WTC11 (cell line): ENCODE results near the gene ARFGAP2. TPM values are rescaled to one million over a fixed set of nuclear protein-coding genes. Genes with fewer than 3 reads are reported as not detected.

Experiments
- ATAC-seq: fragments of 200-7000 bp; cut with Tn5 transposase; 2 replicates; pipeline ENCODE4 v1.10.0; 2021; ENCODE audit warnings: mild to moderate bottlenecking, moderate library complexity
- CTCF ChIA-PET: fragments of 300-600 bp; sonication (Branson Sonifier 250); formaldehyde crosslinking; loops from one replicate; lab custom pipeline; 2021; ENCODE audit warnings: antibody characterized with exemption; lab: Charles Lee
- POLR2A ChIA-PET: fragments of 350-600 bp; sonication (Branson Sonifier 250); formaldehyde crosslinking; loops from one replicate; lab custom pipeline; 2021; ENCODE audit warnings: antibody characterized with exemption; lab: Charles Lee
- DNase-seq: peaks from one replicate; pipeline ENCODE4 v3.0.0; 2021; ENCODE audit warnings: low spot score
- H3K27ac Mint-ChIP-seq: 2 replicates; pipeline ENCODE4 v1.8.0; 2021; ENCODE audit warnings: mixed read lengths
- H3K27me3 Mint-ChIP-seq: 2 replicates; pipeline ENCODE4 v1.8.0; 2021; ENCODE audit warnings: low read depth, mild to moderate bottlenecking, moderate library complexity, mixed read lengths
- H3K36me3 Mint-ChIP-seq: 2 replicates; pipeline ENCODE4 v1.8.0; 2021; ENCODE audit warnings: mixed read lengths
- H3K4me1 Mint-ChIP-seq: 2 replicates; pipeline ENCODE4 v1.8.0; 2022; ENCODE audit warnings: mixed read lengths
- H3K4me3 Mint-ChIP-seq: 2 replicates; pipeline ENCODE4 v1.8.0; 2021; ENCODE audit warnings: mild to moderate bottlenecking, moderate library complexity, mixed read lengths
- H3K9me3 Mint-ChIP-seq: 2 replicates; pipeline ENCODE4 v1.8.0; 2021; ENCODE audit warnings: mixed read lengths
- ATF1 ChIP-seq: sonication (generic); formaldehyde crosslinking; IDR thresholded peaks from 2 replicates; pipeline ENCODE4 v1.8.1; 2023; ENCODE audit warnings: mild to moderate bottlenecking, moderate library complexity, missing genetic modification reagents
- ATF6 ChIP-seq: sonication (generic); formaldehyde crosslinking; IDR thresholded peaks from 2 replicates; pipeline ENCODE4 v1.8.1; 2023; ENCODE audit warnings: mild to moderate bottlenecking, missing genetic modification reagents
- CBFB ChIP-seq: sonication (generic); formaldehyde crosslinking; IDR thresholded peaks from 2 replicates; pipeline ENCODE4 v1.8.1; 2022; ENCODE audit warnings: mild to moderate bottlenecking, low read depth, missing genetic modification reagents
- E2F1 ChIP-seq: sonication (generic); formaldehyde crosslinking; IDR thresholded peaks from 2 replicates; pipeline ENCODE4 v1.8.0; 2022; ENCODE audit warnings: mild to moderate bottlenecking, missing genetic modification reagents
- FOXK1 ChIP-seq: sonication (generic); formaldehyde crosslinking; IDR thresholded peaks from 2 replicates; pipeline ENCODE4 v1.8.0; 2022; ENCODE audit warnings: mild to moderate bottlenecking, moderate library complexity, missing genetic modification reagents
- FOXP4 ChIP-seq: sonication (generic); formaldehyde crosslinking; IDR thresholded peaks from 2 replicates; pipeline ENCODE4 v1.8.0; 2022; ENCODE audit warnings: mild to moderate bottlenecking, missing genetic modification reagents
- GABPB1 ChIP-seq: sonication (generic); formaldehyde crosslinking; IDR thresholded peaks from 2 replicates; pipeline ENCODE4 v1.8.1; 2023; ENCODE audit warnings: mild to moderate bottlenecking, missing genetic modification reagents
- NFE2L1 ChIP-seq: sonication (generic); formaldehyde crosslinking; IDR thresholded peaks from 2 replicates; pipeline ENCODE4 v1.8.1; 2023; ENCODE audit warnings: missing genetic modification reagents
- RORB ChIP-seq: fragments of 250-450 bp; sonication (Bioruptor Pico); IDR thresholded peaks from 2 replicates; pipeline ENCODE4 v1.9.0; 2021; ENCODE audit warnings: mild to moderate bottlenecking
- SMAD4 ChIP-seq: sonication (generic); formaldehyde crosslinking; IDR thresholded peaks from 2 replicates; pipeline ENCODE4 v1.8.0; 2022; ENCODE audit warnings: mild to moderate bottlenecking, missing genetic modification reagents
- STAT6 ChIP-seq: sonication (generic); formaldehyde crosslinking; conservative IDR thresholded peaks from 2 replicates; pipeline ENCODE4 v1.8.1; 2023; ENCODE audit warnings: mild to moderate bottlenecking, low read depth, missing genetic modification reagents, moderate library complexity
- TEAD4 ChIP-seq: sonication (generic); formaldehyde crosslinking; IDR thresholded peaks from 2 replicates; pipeline ENCODE4 v1.8.0; 2022; ENCODE audit warnings: mild to moderate bottlenecking, missing genetic modification reagents
- ZBTB21 ChIP-seq: sonication (generic); formaldehyde crosslinking; IDR thresholded peaks from 2 replicates; pipeline ENCODE4 v1.8.1; 2023; ENCODE audit warnings: mild to moderate bottlenecking, missing genetic modification reagents, borderline replicate concordance
- ZMAT4 ChIP-seq: fragments of 250-450 bp; sonication (Bioruptor Pico); IDR thresholded peaks from 2 replicates; pipeline ENCODE4 v1.9.0; 2021; ENCODE audit warnings: mild to moderate bottlenecking
- ZNF138 ChIP-seq: sonication (generic); formaldehyde crosslinking; conservative IDR thresholded peaks from 2 replicates; pipeline ENCODE4 v1.8.1; 2022; ENCODE audit warnings: mild to moderate bottlenecking, moderate library complexity, missing genetic modification reagents
- ZNF219 ChIP-seq: sonication (generic); formaldehyde crosslinking; IDR thresholded peaks from 2 replicates; pipeline ENCODE4 v1.8.0; 2023; ENCODE audit warnings: missing genetic modification reagents, mild to moderate bottlenecking, borderline replicate concordance
- ZNF232 ChIP-seq: sonication (generic); formaldehyde crosslinking; IDR thresholded peaks from 2 replicates; pipeline ENCODE4 v1.8.0; 2022; ENCODE audit warnings: mild to moderate bottlenecking, missing genetic modification reagents
- ZNF396 ChIP-seq: fragments of 250-450 bp; sonication (Bioruptor Pico); IDR thresholded peaks from 2 replicates; pipeline ENCODE4 v1.8.0; 2021; ENCODE audit warnings: mild to moderate bottlenecking, moderate library complexity, borderline replicate concordance
- ZNF512 ChIP-seq: sonication (generic); formaldehyde crosslinking; IDR thresholded peaks from 2 replicates; pipeline ENCODE4 v1.8.1; 2022; ENCODE audit warnings: missing genetic modification reagents, borderline replicate concordance
- ZNF671 ChIP-seq: fragments of 250-450 bp; sonication (Bioruptor Pico); IDR thresholded peaks from 2 replicates; pipeline ENCODE4 v1.8.0; 2021; ENCODE audit warnings: mild to moderate bottlenecking
- total RNA-seq: library from RNA; stranded (reverse); gene quantifications from 3 replicates; pipeline ENCODE4 v1.2.3, GENCODE V29; 2021

ARFGAP2 gene
- total RNA-seq, 1 experiment from 2014 or later, result 73.0 TPM

- ATAC-seq (no peak), DNase-seq (no peak)
- TF ChIP-seq SMAD4 (no peak), ZNF512 (no peak), GABPB1 (CRISPR knock-in tag) (peak; percentile 96), NFE2L1 (no peak), FOXK1 (CRISPR knock-in tag) (no peak), FOXP4 (CRISPR knock-in tag) (no peak), ATF1 (CRISPR knock-in tag) (no peak)
- Mint-ChIP-seq H3K27ac (no peak overlapping the region), H3K4me3 (no peak overlapping the region), H3K36me3 (peaks cover 2% of the 10 kb centered on the region; the same call in 1 of the 2 replicates), H3K4me1 (peaks cover 26% of the 10 kb centered on the region), H3K27me3 (peaks cover 9% of the 10 kb centered on the region), H3K9me3 (no peaks in the 10 kb centered on the region)
- ChIA-PET CTCF (interaction anchor here (0.6 to 1.2 kb wide), 2 partner anchors 11 to 166 kb away, joined by 3 to 5 read pairs; no protein-coding TSS in a partner anchor), POLR2A (interaction anchor here (0.7 to 5.1 kb wide), 3 partner anchors 11 to 26 kb away, joined by 6 to 114 read pairs (median 13); partner anchors contain the start of gene DDB2)
Observed at GRCh38 chr11:47189100-47189834, 12.6 kb upstream of the ARFGAP2 start.

GRCh38 chr11:47188259-47188658 is 11.6 kb upstream of the ARFGAP2 start:
- no peak for ATAC-seq
- peaks cover 9% of the 10 kb centered on the region for H3K27me3 Mint-ChIP-seq
- POLR2A ChIA-PET, result interaction anchor here (0.6 to 5.1 kb wide), 4 partner anchors 10 to 183 kb away, joined by 4 to 114 read pairs (median 6); partner anchors contain the start of gene DDB2
- peaks cover 21% of the 10 kb centered on the region for H3K4me1 Mint-ChIP-seq
- H3K36me3 Mint-ChIP-seq, result peaks cover 3% of the 10 kb centered on the region; the same call in 1 of the 2 replicates
- H3K27ac Mint-ChIP-seq, result no peak overlapping the region
- DNase-seq, result no peak
- no peaks in the 10 kb centered on the region for H3K9me3 Mint-ChIP-seq
- CTCF ChIA-PET, result interaction anchor here (0.9 to 4.9 kb wide), 9 partner anchors 9 to 167 kb away, joined by 4 to 101 read pairs (median 9); partner anchors contain the start of genes ACP2, DDB2 and NR1H3
- peak overlapping the region; percentile 81 for H3K4me3 Mint-ChIP-seq
- TF ChIP-seq STAT6 (CRISPR knock-in tag) (no peak), RORB (no peak), E2F1 (CRISPR knock-in tag) (no peak), ZNF138 (CRISPR knock-in tag) (no peak), ZBTB21 (no peak), CBFB (CRISPR knock-in tag) (no peak), ZNF396 (no peak), ZNF671 (CRISPR knock-in tag) (no peak), ZNF232 (CRISPR knock-in tag) (no peak), ATF6 (CRISPR knock-in tag) (no peak), TEAD4 (no peak), ZMAT4 (CRISPR knock-in tag) (no peak), ZNF219 (CRISPR knock-in tag) (no peak)
